GM12873 (cell line): ENCODE data around the gene XAB2.

Experiments
- CTCF ChIP-seq: IDR thresholded peaks from 2 replicates; pipeline ENCODE4 v1.5.1; 2012; ENCODE audit warnings: low read depth, mild to moderate bottlenecking, moderate library complexity, low read length, control low read depth; ENCODE audit not compliant: insufficient read depth; ENCODE audit errors: missing control alignments

The XAB2 gene

GRCh38 chr19:7661744-7662538 is 32.6 kb upstream of the XAB2 start:
- no peak for TF ChIP-seq CTCF

- no peak for TF ChIP-seq CTCF
Observed at GRCh38 chr19:7658219-7658686, 28.9 kb upstream of the XAB2 start.

- TF ChIP-seq CTCF = no peak
Observed at GRCh38 chr19:7657131-7657751, 27.9 kb upstream of the XAB2 start.

GRCh38 chr19:7655581-7655980 is 26.2 kb upstream of the XAB2 start:
- no peak for TF ChIP-seq CTCF

- no peak for TF ChIP-seq CTCF
Observed at GRCh38 chr19:7654401-7654800, 25.1 kb upstream of the XAB2 start.

GRCh38 chr19:7652061-7652641 is 22.8 kb upstream of the XAB2 start:
- peak; percentile 89 for TF ChIP-seq CTCF

- TF ChIP-seq CTCF = no peak
Observed at GRCh38 chr19:7650148-7650547, 20.8 kb upstream of the XAB2 start.
